ENCODE data around the gene ASB2.

DNA sequence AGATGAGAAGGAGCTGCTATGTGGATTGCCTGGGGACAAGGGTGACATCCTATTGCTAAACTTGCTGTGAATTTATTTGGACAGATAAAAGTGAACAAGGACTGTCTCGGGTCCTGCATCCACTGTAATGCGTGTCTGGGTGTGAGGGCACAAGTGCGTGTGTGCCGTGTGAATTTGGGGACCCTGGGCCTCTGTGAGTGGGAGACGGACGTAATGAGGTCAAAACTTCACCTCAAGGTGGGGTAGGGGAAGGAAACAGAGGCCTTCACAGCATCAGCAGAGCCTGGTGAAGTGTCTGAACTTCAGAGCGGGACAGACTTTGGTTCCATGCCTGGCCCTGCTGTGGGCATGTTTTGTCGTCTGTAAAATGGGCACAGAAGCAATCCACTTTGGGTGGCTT lies 14.8 kb downstream of the ASB2 start:
- TF ChIP-seq, protein P1, sequence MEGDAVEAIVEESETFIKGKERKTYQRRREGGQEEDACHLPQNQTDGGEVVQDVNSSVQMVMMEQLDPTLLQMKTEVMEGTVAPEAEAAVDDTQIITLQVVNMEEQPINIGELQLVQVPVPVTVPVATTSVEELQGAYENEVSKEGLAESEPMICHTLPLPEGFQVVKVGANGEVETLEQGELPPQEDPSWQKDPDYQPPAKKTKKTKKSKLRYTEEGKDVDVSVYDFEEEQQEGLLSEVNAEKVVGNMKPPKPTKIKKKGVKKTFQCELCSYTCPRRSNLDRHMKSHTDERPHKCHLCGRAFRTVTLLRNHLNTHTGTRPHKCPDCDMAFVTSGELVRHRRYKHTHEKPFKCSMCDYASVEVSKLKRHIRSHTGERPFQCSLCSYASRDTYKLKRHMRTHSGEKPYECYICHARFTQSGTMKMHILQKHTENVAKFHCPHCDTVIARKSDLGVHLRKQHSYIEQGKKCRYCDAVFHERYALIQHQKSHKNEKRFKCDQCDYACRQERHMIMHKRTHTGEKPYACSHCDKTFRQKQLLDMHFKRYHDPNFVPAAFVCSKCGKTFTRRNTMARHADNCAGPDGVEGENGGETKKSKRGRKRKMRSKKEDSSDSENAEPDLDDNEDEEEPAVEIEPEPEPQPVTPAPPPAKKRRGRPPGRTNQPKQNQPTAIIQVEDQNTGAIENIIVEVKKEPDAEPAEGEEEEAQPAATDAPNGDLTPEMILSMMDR (IDR thresholded peaks at IDR 0.05; ENCODE audit: poor library complexity, severe bottlenecking): no peak
- TF ChIP-seq RAD21 (conservative IDR thresholded peaks at IDR 0.05) (no peak), EZH2 (IDR thresholded peaks at IDR 0.05; ENCODE audit: borderline replicate concordance, insufficient read depth, low read length, poor library complexity, severe bottlenecking) (no peak), POLR2AphosphoS5 (IDR thresholded peaks at IDR 0.05) (no peak), SMC3 (conservative IDR thresholded peaks at IDR 0.05; ENCODE audit: poor library complexity) (no peak), EP300 (conservative IDR thresholded peaks at IDR 0.05; ENCODE audit: poor library complexity, severe bottlenecking) (no peak)
- TF ChIP-seq, protein P2, sequence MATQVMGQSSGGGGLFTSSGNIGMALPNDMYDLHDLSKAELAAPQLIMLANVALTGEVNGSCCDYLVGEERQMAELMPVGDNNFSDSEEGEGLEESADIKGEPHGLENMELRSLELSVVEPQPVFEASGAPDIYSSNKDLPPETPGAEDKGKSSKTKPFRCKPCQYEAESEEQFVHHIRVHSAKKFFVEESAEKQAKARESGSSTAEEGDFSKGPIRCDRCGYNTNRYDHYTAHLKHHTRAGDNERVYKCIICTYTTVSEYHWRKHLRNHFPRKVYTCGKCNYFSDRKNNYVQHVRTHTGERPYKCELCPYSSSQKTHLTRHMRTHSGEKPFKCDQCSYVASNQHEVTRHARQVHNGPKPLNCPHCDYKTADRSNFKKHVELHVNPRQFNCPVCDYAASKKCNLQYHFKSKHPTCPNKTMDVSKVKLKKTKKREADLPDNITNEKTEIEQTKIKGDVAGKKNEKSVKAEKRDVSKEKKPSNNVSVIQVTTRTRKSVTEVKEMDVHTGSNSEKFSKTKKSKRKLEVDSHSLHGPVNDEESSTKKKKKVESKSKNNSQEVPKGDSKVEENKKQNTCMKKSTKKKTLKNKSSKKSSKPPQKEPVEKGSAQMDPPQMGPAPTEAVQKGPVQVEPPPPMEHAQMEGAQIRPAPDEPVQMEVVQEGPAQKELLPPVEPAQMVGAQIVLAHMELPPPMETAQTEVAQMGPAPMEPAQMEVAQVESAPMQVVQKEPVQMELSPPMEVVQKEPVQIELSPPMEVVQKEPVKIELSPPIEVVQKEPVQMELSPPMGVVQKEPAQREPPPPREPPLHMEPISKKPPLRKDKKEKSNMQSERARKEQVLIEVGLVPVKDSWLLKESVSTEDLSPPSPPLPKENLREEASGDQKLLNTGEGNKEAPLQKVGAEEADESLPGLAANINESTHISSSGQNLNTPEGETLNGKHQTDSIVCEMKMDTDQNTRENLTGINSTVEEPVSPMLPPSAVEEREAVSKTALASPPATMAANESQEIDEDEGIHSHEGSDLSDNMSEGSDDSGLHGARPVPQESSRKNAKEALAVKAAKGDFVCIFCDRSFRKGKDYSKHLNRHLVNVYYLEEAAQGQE (IDR thresholded peaks at IDR 0.05; ENCODE audit: borderline replicate concordance): no peak
